ENCODE results near the gene ZNF385C. TPM values are rescaled to one million over a fixed set of nuclear protein-coding genes. Genes with fewer than 3 reads are reported as not detected.
A peak's percentile ranks its signal among the peaks of the same experiment; 100 is the strongest.

Gene ZNF385C
- polyA plus RNA-seq, 1 donor (not counting 4 experiments of a cell fraction or from before 2014, with no cell fraction given) = 0.09 TPM

GRCh38 chr17:42071810-42072209 is 26.5 kb downstream of the ZNF385C start:
- no peak for DNase-seq (ENCODE audit: low read depth, low spot score)
- no peak overlapping the region for H3K4me2 ChIP-seq (ENCODE audit: control insufficient read depth, extremely low read depth, insufficient read depth, low read depth, low read length)
- peaks cover 5% of the 10 kb centered on the region for H3K4me1 ChIP-seq (ENCODE audit: control insufficient read depth, extremely low read depth, insufficient read depth, low read length)
- H3K36me3 ChIP-seq (ENCODE audit: control insufficient read depth in 2 of 2, extremely low read depth in 1 of 2, insufficient read depth in 2 of 2, low read length in 2 of 2) = no peaks in the 10 kb centered on the region
- TF ChIP-seq EZH2 (IDR thresholded peaks at IDR 0.05; ENCODE audit: low read length) = peak; percentile 50
- TF ChIP-seq CTCF (optimal IDR thresholded peaks at IDR 0.05 in 1 of 3, IDR thresholded peaks at IDR 0.05 in 1 of 3, conservative IDR thresholded peaks at IDR 0.05 in 1 of 3; ENCODE audit: extremely low read depth in 1 of 3, insufficient read depth in 2 of 3, low read length in 3 of 3) = no peak
- FAIRE-seq = no peak
- no peaks in the 10 kb centered on the region for H4K20me1 ChIP-seq (ENCODE audit: control insufficient read depth, extremely low read depth, insufficient read depth, low read length)
- dilution Hi-C loops (cut with MboI; ENCODE audit: extremely low pct_ligation_motif_present, low sequenced_read_pairs) = no loop called here
- H3K27ac ChIP-seq (ENCODE audit: control insufficient read depth, insufficient read depth, low read length) = no peak overlapping the region
- no peak overlapping the region for H2AFZ ChIP-seq (ENCODE audit: control insufficient read depth, low read length)
- H3K4me3 ChIP-seq (ENCODE audit: control insufficient read depth in 2 of 3, extremely low read depth in 1 of 3, insufficient read depth in 2 of 3, low read depth in 1 of 3, low read length in 3 of 3) = no peak overlapping the region
- peaks cover 36% of the 10 kb centered on the region for H3K27me3 ChIP-seq (ENCODE audit: control insufficient read depth, extremely low read depth, insufficient read depth, low read length)
- no peaks in the 10 kb centered on the region for H3K9me1 ChIP-seq (ENCODE audit: control insufficient read depth, extremely low read depth, insufficient read depth, low read length)
- H3K9me3 ChIP-seq (ENCODE audit: control insufficient read depth, low read depth, low read length) = no peaks in the 10 kb centered on the region
- H3K79me2 ChIP-seq (ENCODE audit: control insufficient read depth, insufficient read depth, low read length) = no peaks in the 10 kb centered on the region
- no peak overlapping the region for H3K9ac ChIP-seq (ENCODE audit: control insufficient read depth, extremely low read depth, insufficient read depth, low read length)

- Histone ChIP-seq H3K4me1 (ENCODE audit: control insufficient read depth, extremely low read depth, insufficient read depth, low read length) (peaks cover 5% of the 10 kb centered on the region), H3K36me3 (ENCODE audit: control insufficient read depth in 2 of 2, extremely low read depth in 1 of 2, insufficient read depth in 2 of 2, low read length in 2 of 2) (no peaks in the 10 kb centered on the region), H3K27me3 (ENCODE audit: control insufficient read depth, extremely low read depth, insufficient read depth, low read length) (peaks cover 36% of the 10 kb centered on the region), H3K27ac (ENCODE audit: control insufficient read depth, insufficient read depth, low read length) (no peak overlapping the region), H4K20me1 (ENCODE audit: control insufficient read depth, extremely low read depth, insufficient read depth, low read length) (no peaks in the 10 kb centered on the region), H3K9me1 (ENCODE audit: control insufficient read depth, extremely low read depth, insufficient read depth, low read length) (no peaks in the 10 kb centered on the region), H3K79me2 (ENCODE audit: control insufficient read depth, insufficient read depth, low read length) (no peaks in the 10 kb centered on the region), H3K4me2 (ENCODE audit: control insufficient read depth, extremely low read depth, insufficient read depth, low read depth, low read length) (no peak overlapping the region), H3K4me3 (ENCODE audit: control insufficient read depth in 2 of 3, extremely low read depth in 1 of 3, insufficient read depth in 2 of 3, low read depth in 1 of 3, low read length in 3 of 3) (no peak overlapping the region), H3K9me3 (ENCODE audit: control insufficient read depth, low read depth, low read length) (no peaks in the 10 kb centered on the region), H2AFZ (ENCODE audit: control insufficient read depth, low read length) (no peak overlapping the region), H3K9ac (ENCODE audit: control insufficient read depth, extremely low read depth, insufficient read depth, low read length) (no peak overlapping the region)
- no peak for TF ChIP-seq CTCF (optimal IDR thresholded peaks at IDR 0.05 in 1 of 3, IDR thresholded peaks at IDR 0.05 in 1 of 3, conservative IDR thresholded peaks at IDR 0.05 in 1 of 3; ENCODE audit: extremely low read depth in 1 of 3, insufficient read depth in 2 of 3, low read length in 3 of 3)
- FAIRE-seq (no peak), DNase-seq (ENCODE audit: low read depth, low spot score) (no peak)
- dilution Hi-C loops (cut with MboI; ENCODE audit: extremely low pct_ligation_motif_present, low sequenced_read_pairs) = no loop called here
Measured at GRCh38 chr17:42068979-42069378, 29.3 kb downstream of the ZNF385C start.
